ENCODE measurements around the gene NAA10.

NAA10 gene

GRCh38 chrX:153948002-153948466 is 13.2 kb upstream of the NAA10 start:
- DNase-seq (ENCODE audit: low read depth), result no peak

GRCh38 chrX:153947009-153947769 is 12.4 kb upstream of the NAA10 start:
- DNase-seq (ENCODE audit: low read depth), result no peak

- DNase-seq (ENCODE audit: low read depth), result no peak
Observed at GRCh38 chrX:153945956-153946943, 11.4 kb upstream of the NAA10 start.

GRCh38 chrX:153944800-153945150 is 9.9 kb upstream of the NAA10 start:
- no peak for DNase-seq (ENCODE audit: low read depth)

- DNase-seq (ENCODE audit: low read depth), result no peak
Observed at GRCh38 chrX:153944140-153944799, 9.4 kb upstream of the NAA10 start, which contains the start of gene RENBP. TSS of gene RENBP (minus strand) at chrX:153944643. CDS start at chrX:153944610, 33 bp downstream.

- no peak for DNase-seq (ENCODE audit: low read depth)
Observed at GRCh38 chrX:153941336-153942252, 6.8 kb upstream of the NAA10 start.

- no peak for DNase-seq (ENCODE audit: low read depth)
Observed at GRCh38 chrX:153939573-153939972, 4.7 kb upstream of the NAA10 start.

- no peak for DNase-seq (ENCODE audit: low read depth)
Observed at GRCh38 chrX:153938226-153938786, 3.5 kb upstream of the NAA10 start.

GRCh38 chrX:153937056-153937455 is 2.2 kb upstream of the NAA10 start:
- no peak for DNase-seq (ENCODE audit: low read depth)

GRCh38 chrX:153935326-153935851 is 552 bp upstream of the NAA10 start:
- no peak for DNase-seq (ENCODE audit: low read depth)

GRCh38 chrX:153934148-153934761 is 582 bp downstream of the NAA10 start:
- no peak for DNase-seq (ENCODE audit: low read depth)

GRCh38 chrX:153933748-153934147 is 1.1 kb downstream of the NAA10 start:
- DNase-seq (ENCODE audit: low read depth), result peak; percentile 35

GRCh38 chrX:153932220-153932915 is 2.5 kb downstream of the NAA10 start:
- no peak for DNase-seq (ENCODE audit: low read depth)

- DNase-seq (ENCODE audit: low read depth), result no peak
Observed at GRCh38 chrX:153931748-153932147, 3.1 kb downstream of the NAA10 start.

- DNase-seq (ENCODE audit: low read depth), result no peak
Observed at GRCh38 chrX:153931151-153931550, 3.7 kb downstream of the NAA10 start.

- no peak for DNase-seq (ENCODE audit: low read depth)
Observed at GRCh38 chrX:153930011-153930910, 4.6 kb downstream of the NAA10 start.

GRCh38 chrX:153929576-153929975 is 5.3 kb downstream of the NAA10 start:
- DNase-seq (ENCODE audit: low read depth), result no peak

GRCh38 chrX:153928846-153929245 is 6.0 kb downstream of the NAA10 start:
- no peak for DNase-seq (ENCODE audit: low read depth)
